OCI-LY7 (cell line): ENCODE results near the gene MYNN.

Source experiments
- CTCF ChIP-seq: fragments of 200-600 bp; sonication (generic); conservative IDR thresholded peaks from 2 replicates; pipeline ENCODE4 v1.5.1; 2014; ENCODE audit warnings: mild to moderate bottlenecking, antibody characterized with exemption, low read length, moderate library complexity, mixed read lengths
- EZH2phosphoT487 ChIP-seq: fragments of 200-600 bp; sonication (generic); IDR thresholded peaks from 2 replicates; pipeline ENCODE4 v1.6.1; 2018; ENCODE audit warnings: low read depth, borderline replicate concordance, mild to moderate bottlenecking, mixed run types, antibody characterized with exemption, low read length, moderate library complexity, mixed read lengths

- TF ChIP-seq CTCF: no peak
- no peak for TF ChIP-seq EZH2phosphoT487
Observed at GRCh38 chr3:169759256-169759655, 13.9 kb upstream of the MYNN start.
